Heart right ventricle (tissue), 16 donors: ENCODE results near the gene ZFAND3. TPM values are rescaled to one million over a fixed set of nuclear protein-coding genes. Genes with fewer than 3 reads are reported as not detected.

Experiments
- ATAC-seq, 8 donors: fragments of 200-7000 bp; cut with Tn5 transposase; one replicate each; pipeline ENCODE4 v1.9.1; 2020; ENCODE audit warnings: mild to moderate bottlenecking in 8 of 8, moderate library complexity in 8 of 8, moderate number of reproducible peaks in 1 of 8
- DNase-seq, 2 donors: peaks; one replicate each; pipeline ENCODE4 v3.0.0-alpha.2; 2020
- H3K27ac ChIP-seq, 10 donors: fragments of 200-600 bp; sonication (generic) in 2 of 10; one replicate each; pipeline versions ENCODE4 v1.5.0 to v1.8.0; 2020 to 2022; ENCODE audit warnings: mild to moderate bottlenecking in 3 of 10
- H3K27me3 ChIP-seq, 7 donors: fragments of 200-600 bp; one replicate each; pipeline ENCODE4 v1.8.0; 2021 to 2022; ENCODE audit warnings: mild to moderate bottlenecking in 2 of 7
- H3K36me3 ChIP-seq, 9 donors: fragments of 200-600 bp; sonication (generic) in 1 of 9; one replicate each; pipeline versions ENCODE4 v1.5.0 to v1.8.0; 2020 to 2022; ENCODE audit warnings: mild to moderate bottlenecking in 2 of 9
- H3K4me1 ChIP-seq, 9 donors: fragments of 200-600 bp; sonication (generic) in 1 of 9; one replicate each; pipeline versions ENCODE4 v1.5.0 to v1.8.0; 2020 to 2022; ENCODE audit warnings: mild to moderate bottlenecking in 4 of 9
- H3K4me3 ChIP-seq, 10 donors: fragments of 200-600 bp; sonication (generic) in 2 of 10; one replicate each; pipeline versions ENCODE4 v1.5.0 to v1.8.0; 2020 to 2022; ENCODE audit warnings: mild to moderate bottlenecking in 7 of 10, moderate library complexity in 2 of 10
- H3K9me3 ChIP-seq, 11 donors: fragments of 200-600 bp in 10 of 11; sonication (generic) in 2 of 11; one replicate each; pipeline versions ENCODE4 v1.5.0 to v1.8.0; 2013 to 2022; ENCODE audit warnings: mild to moderate bottlenecking in 2 of 11, control low read depth in 1 of 11, moderate library complexity in 1 of 11
- WGBS, 2 donors: extraction: QIAGEN DNeasy Blood & Tissue Kit; methylation state at CpG; one replicate each; pipeline ENCODE4 v1.1.7; 2013; ENCODE audit warnings: inconsistent platforms in 1 of 2; 5-methylcytosine and 5-hydroxymethylcytosine counted together
- intact Hi-C, 10 donors: fragments of 100-400 bp; cut with DNase I; formaldehyde crosslinking; loops; one replicate each; pipeline versions ENCODE4 v1.11.1 to v1.14.2; 2022
- polyA plus RNA-seq, 2 donors: library from polyadenylated mRNA; stranded (reverse); fragments of 200-250 nt; gene quantifications; one replicate each; pipeline ENCODE4 v1.2.3, GENCODE V29; 2013
- total RNA-seq, 10 donors: library from RNA; stranded (reverse); fragmentation: NEBNext Ultra II Directional in 3 of 10; extraction: Animal tissue kit (Norgen Biotek cat#: 25700) in 3 of 10; gene quantifications; one replicate each; pipeline versions ENCODE4 v1.2.1 to v1.2.4, GENCODE V29; 2021 to 2023
- TF ChIP-seq, protein P1 (sequence below), 9 donors: fragments of 200-600 bp; sonication (generic) in 2 of 9; IDR thresholded peaks; one replicate each; pipeline versions ENCODE4 v1.5.0 to v1.8.0; 2021 to 2022; ENCODE audit warnings: antibody characterized with exemption in 9 of 9, mild to moderate bottlenecking in 5 of 9, moderate library complexity in 1 of 9
- donor health status: Arrhythmogenic right ventricular cardiomyopathy.
- donor health status: ischemic (EF 13 %, LVEDD 7.1; RV severe dilation, severe dysfunction).
- donor health status: healthy with polysubstance abuse.
- donor health status: DM: no; HTN: yes; CAD: no.
- donor health status: DM: no; HTN: no; CAD: no.
- donor health status: ischemic (EF 25% LVEDD 6.9; RV normal size, moderate dysfunction).
- donor health status: ischemic (EF 25% LVEDD 5.7; RV mildly dilated, moderate dysfunction).
- donor health status: healthy.
- donor health status: DM: yes; HTN: yes; CAD: no.
- donor health status: Ischemic cardiomyopathy.
- donor health status: ischemic (EF 35%, LVEDD 5.7; RV mildly dilated, moderate dysfunction).
- donor health status: nonischemic (EF 11% LVEDD 7.7; RV severe dilation, severe dysfunction).
- donor health status: DM: yes; HTN: yes; CAD: no.
- donor health status: PGD.
- donor health status: ischemic (EF 29% LVEDD 5.4; RV normal size, mild dysfunction).
- donor health status: nonischemic (EF 23%, LVEDD 6.1; RV moderate dilation, normal function).

Gene ZFAND3
- total and polyA plus RNA-seq, 12 donors, result 24.4 to 123 (median 105) TPM

DNA sequence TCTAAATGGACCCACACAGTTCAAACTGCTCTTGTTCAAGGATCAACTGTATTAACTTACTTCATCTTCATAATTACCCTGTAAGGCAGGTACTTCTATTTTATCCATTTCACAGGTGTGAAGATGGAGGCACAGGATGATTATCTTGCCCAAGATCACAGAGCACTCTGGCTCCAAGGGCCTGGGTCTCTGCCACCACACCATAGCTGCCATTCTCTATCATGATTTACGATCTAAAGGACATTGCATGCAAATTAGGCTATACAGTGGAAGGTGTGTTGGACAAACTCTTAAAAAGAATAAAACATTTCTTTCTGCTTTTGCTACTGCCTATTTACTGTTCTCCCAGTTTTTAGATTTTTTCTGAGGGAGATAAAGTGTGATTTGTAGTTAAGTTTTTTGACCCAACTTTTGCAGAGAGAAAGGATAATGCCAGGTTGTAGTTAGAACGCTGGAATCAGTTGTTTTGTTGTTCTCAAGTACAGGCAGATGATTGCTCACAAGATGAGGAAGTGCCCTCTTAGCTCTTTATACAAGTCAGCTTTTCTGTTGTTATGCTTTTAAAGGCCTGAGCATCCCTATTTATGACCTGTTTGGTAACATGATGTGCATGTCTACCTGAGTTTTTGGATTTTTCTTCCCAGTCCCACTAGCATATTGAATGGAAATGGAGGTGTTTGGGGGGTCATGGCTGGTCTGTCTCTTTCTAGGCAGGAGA, 247.9 kb downstream of the ZFAND3 start:
- H3K4me1 ChIP-seq, result peaks cover 0 to 35% (median 14%) of the 10 kb centered on the region in 9 donors
- H3K27me3 ChIP-seq, result no peaks in the 10 kb centered on the region
- no peaks in the 10 kb centered on the region for H3K9me3 ChIP-seq
- H3K36me3 ChIP-seq, result peaks cover 0 to 33% (median 12%) of the 10 kb centered on the region in 9 donors
- WGBS, 2 donors, result 70 to 83% methylated on average over 2 of the region's 2 CpGs
- no peak for DNase-seq
- no peak for ATAC-seq
- intact Hi-C loops, result no loop called here
- TF ChIP-seq, protein P1, sequence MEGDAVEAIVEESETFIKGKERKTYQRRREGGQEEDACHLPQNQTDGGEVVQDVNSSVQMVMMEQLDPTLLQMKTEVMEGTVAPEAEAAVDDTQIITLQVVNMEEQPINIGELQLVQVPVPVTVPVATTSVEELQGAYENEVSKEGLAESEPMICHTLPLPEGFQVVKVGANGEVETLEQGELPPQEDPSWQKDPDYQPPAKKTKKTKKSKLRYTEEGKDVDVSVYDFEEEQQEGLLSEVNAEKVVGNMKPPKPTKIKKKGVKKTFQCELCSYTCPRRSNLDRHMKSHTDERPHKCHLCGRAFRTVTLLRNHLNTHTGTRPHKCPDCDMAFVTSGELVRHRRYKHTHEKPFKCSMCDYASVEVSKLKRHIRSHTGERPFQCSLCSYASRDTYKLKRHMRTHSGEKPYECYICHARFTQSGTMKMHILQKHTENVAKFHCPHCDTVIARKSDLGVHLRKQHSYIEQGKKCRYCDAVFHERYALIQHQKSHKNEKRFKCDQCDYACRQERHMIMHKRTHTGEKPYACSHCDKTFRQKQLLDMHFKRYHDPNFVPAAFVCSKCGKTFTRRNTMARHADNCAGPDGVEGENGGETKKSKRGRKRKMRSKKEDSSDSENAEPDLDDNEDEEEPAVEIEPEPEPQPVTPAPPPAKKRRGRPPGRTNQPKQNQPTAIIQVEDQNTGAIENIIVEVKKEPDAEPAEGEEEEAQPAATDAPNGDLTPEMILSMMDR (IDR thresholded peaks at IDR 0.05), result no peak
- H3K4me3 ChIP-seq, result no peak overlapping the region
- peak overlapping the region in 2 of 10 donors; percentile 3 to 52 for H3K27ac ChIP-seq

DNA sequence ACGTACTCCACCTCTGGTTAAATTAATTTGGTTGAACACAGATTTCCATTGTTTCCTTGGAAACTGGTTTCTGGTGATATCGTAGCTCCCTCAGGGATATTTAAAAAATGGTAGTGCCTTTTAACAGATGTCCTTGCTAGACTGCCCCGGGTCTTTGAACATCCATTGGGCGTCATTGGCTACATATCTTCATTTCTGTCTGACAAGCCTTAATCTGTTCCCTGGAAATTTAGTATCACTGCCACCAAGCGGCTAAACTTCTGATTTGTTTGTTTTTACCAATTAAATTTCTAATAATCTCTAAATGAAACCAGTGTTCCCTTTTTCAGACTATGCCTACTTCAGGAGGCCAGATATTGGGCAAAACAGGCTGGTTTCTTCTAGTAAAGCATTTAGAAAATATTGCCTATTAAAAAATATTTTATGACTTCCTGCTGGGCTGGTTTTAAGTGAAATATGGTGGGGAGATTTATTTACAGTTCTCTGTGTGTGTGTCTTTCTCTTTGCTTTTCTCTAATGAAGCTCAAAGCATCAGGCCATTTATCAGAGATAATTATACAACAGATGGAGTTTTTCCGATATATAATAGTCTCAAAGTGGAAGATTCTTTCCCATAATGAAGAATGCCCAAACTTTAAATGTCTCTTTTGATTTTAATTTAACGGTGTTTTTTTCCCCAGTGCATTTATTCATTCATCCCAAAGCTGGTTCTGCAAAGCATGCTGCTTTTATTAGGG, 249.5 kb downstream of the ZFAND3 start:
- Histone ChIP-seq H3K4me3 (no peak overlapping the region), H3K4me1 (peaks cover 0 to 50% (median 20%) of the 10 kb centered on the region in 9 donors), H3K9me3 (no peaks in the 10 kb centered on the region), H3K27me3 (no peaks in the 10 kb centered on the region), H3K27ac (peak overlapping the region in 1 of 10 donors; percentile 52), H3K36me3 (peaks cover 0 to 17% (median 0%) of the 10 kb centered on the region in 9 donors)
- intact Hi-C loops, result no loop called here
- ATAC-seq (peak in 5 of 8 donors; percentile 39 to 80 (median 72)), DNase-seq (peak in 1 of 2 donors; percentile 17)
- WGBS, 2 donors, result 51 to 56% methylated on average over 7 of the region's 7 CpGs
- TF ChIP-seq, protein P1 (IDR thresholded peaks at IDR 0.05), result peak in 2 of 9 donors; percentile 38 to 45

DNA sequence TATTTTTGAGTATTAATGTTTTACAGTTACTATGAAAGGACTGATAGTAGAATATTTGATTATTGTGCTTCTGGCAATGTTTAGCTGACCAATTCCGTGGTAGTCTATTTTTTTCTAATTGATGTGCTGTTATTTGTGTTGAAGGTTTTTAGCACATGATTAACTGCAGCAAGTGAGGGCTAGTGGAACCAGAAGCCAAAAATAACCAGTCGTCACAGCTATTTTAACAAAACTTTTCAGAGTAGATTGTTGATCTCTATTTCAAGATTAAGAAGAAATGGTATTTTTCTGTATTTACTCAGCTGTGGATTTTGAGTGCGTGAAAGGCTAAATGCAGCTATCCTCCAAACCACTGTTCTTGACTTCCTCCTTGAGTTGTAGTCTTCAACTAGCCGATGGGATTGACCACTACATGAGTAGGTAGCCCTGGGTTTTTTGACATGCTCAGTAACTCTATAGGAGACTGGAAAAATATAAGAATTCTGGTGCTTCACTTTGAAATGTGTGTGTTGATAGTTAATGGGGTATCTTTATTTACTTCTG, 258.0 kb downstream of the ZFAND3 start:
- Histone ChIP-seq H3K4me3 (no peak overlapping the region), H3K9me3 (peaks cover 0 to 6% (median 0%) of the 10 kb centered on the region in 11 donors), H3K36me3 (peaks cover 0 to 15% (median 0%) of the 10 kb centered on the region in 9 donors), H3K27me3 (no peaks in the 10 kb centered on the region), H3K27ac (no peak overlapping the region), H3K4me1 (peaks cover 0 to 40% (median 25%) of the 10 kb centered on the region in 9 donors)
- TF ChIP-seq, protein P1 (IDR thresholded peaks at IDR 0.05), result no peak
- WGBS, 2 donors, result 59 to 61% methylated on average over 4 of the region's 4 CpGs
- DNase-seq (no peak), ATAC-seq (peak in 3 of 8 donors; percentile 26 to 59 (median 43))
- intact Hi-C loops, result no loop called here

DNA sequence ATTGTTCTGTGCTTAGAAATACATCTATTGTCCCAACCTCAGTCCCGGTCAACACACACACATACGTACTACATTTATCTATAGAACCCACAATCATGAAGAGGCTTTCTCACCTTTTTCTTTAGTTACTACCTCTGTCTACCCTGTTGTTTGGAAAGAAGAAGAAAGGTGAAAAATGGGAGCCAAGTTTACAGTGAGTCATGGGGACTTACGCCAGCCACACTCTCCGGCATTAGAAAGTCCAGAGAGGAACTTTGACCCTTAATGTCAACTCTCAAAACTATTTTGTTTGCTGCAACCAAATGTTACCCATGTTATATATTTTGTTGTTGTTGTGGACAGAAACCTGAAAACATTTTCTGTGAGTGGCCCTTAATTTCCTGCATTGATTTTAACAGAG, 259.1 kb downstream of the ZFAND3 start:
- peaks cover 0 to 6% (median 0%) of the 10 kb centered on the region in 11 donors for H3K9me3 ChIP-seq
- WGBS, 2 donors, result 92 to 96% methylated on average over 4 of the region's 4 CpGs
- peaks cover 0 to 26% (median 0%) of the 10 kb centered on the region in 9 donors for H3K36me3 ChIP-seq
- H3K27me3 ChIP-seq, result no peaks in the 10 kb centered on the region
- DNase-seq (no peak), ATAC-seq (no peak)
- TF ChIP-seq, protein P1 (IDR thresholded peaks at IDR 0.05), result no peak
- H3K27ac ChIP-seq, result no peak overlapping the region
- H3K4me3 ChIP-seq, result no peak overlapping the region
- intact Hi-C loops, result no loop called here
- peaks cover 0 to 29% (median 18%) of the 10 kb centered on the region in 9 donors for H3K4me1 ChIP-seq
